ENCODE data around the gene MALT1.

DNA sequence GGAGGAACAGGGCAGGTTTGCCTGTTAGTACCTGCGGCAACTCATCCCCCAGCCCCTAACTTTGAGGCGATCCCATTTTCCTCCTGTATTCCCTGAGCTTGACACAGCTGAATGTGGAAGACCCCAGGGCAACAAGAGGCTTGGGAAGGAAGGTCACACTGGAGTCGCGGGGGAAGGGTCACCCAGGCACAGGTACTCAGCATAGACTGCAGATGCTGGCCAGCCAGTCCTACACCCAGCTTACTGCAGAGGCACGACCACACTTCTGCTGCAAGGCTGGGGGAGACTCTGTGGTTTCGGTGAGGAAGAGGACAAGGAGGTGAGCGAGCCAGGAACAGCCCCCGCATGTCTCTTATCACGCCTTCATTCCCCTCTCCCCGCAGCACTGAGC is 91.5 kb downstream of the MALT1 start:
- TF ChIP-seq POLR2A (IDR thresholded peaks at IDR 0.05) = no peak
- TF ChIP-seq, protein P1, sequence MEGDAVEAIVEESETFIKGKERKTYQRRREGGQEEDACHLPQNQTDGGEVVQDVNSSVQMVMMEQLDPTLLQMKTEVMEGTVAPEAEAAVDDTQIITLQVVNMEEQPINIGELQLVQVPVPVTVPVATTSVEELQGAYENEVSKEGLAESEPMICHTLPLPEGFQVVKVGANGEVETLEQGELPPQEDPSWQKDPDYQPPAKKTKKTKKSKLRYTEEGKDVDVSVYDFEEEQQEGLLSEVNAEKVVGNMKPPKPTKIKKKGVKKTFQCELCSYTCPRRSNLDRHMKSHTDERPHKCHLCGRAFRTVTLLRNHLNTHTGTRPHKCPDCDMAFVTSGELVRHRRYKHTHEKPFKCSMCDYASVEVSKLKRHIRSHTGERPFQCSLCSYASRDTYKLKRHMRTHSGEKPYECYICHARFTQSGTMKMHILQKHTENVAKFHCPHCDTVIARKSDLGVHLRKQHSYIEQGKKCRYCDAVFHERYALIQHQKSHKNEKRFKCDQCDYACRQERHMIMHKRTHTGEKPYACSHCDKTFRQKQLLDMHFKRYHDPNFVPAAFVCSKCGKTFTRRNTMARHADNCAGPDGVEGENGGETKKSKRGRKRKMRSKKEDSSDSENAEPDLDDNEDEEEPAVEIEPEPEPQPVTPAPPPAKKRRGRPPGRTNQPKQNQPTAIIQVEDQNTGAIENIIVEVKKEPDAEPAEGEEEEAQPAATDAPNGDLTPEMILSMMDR (IDR thresholded peaks at IDR 0.05 in 4 of 5, conservative IDR thresholded peaks at IDR 0.05 in 1 of 5) = no peak
